K562 (cell line): ENCODE data around the gene CRYAA. TPM values are rescaled to one million over a fixed set of nuclear protein-coding genes. Genes with fewer than 3 reads are reported as not detected.

Experiments
- ATAC-seq: fragments of 200-7000 bp; cut with Tn5 transposase; 3 replicates; pipeline ENCODE4 v1.9.1; 2020; ENCODE audit warnings: moderate library complexity
- BruUV-seq: library from RNA; stranded (reverse); fragments of 400-500 nt; replicated peaks from 2 replicates; lab custom pipeline; 2021; lab: Mats Ljungman, UMichigan
- CTCF ChIA-PET: fragments of 300-600 bp; formaldehyde crosslinking; extraction: SDS; loops from one replicate; lab custom pipeline; 2021; ENCODE audit warnings: low intra/inter-chr PET ratio; lab: Yijun Ruan, JAX
- POLR2A ChIA-PET: fragments of 300-600, 350-650 bp; sonication (Branson Sonifier 250); formaldehyde crosslinking; extraction: SDS; loops from one replicate; lab custom pipeline; 2021; ENCODE audit warnings: antibody characterized with exemption, inconsistent platforms; lab: Yijun Ruan, JAX
- DNase-seq, 4 experiments: peaks; one replicate each; pipeline versions ENCODE4 v3.0.0 to v3.0.0-alpha.2; 2011 to 2018; ENCODE audit warnings: low spot score in 3 of 4, mixed read lengths in 3 of 4; ENCODE audit errors: extremely low read depth in 1 of 4
- FAIRE-seq: peaks from 2 replicates; lab custom pipeline; 2011; peaks lifted over from hg19 to GRCh38; lab: Jason Lieb, UNC
- H2AFZ ChIP-seq: 2 replicates; pipeline ENCODE4 v1.6.0; 2011; ENCODE audit warnings: low read depth, low read length, control low read depth, inconsistent platforms
- H3K27ac ChIP-seq: fragments of 200-600 bp; 3 replicates; pipeline ENCODE4 v1.8.0; 2011; ENCODE audit warnings: low read depth, mild to moderate bottlenecking, control low read depth, inconsistent platforms, low read length, moderate library complexity, mixed read lengths; ENCODE audit errors: extremely low read depth
- H3K27me3 ChIP-seq, 2 experiments: fragments of 300-600 bp in 1 of 2; 2 replicates in 1 of 2; 3 replicates in 1 of 2; pipeline versions ENCODE4 v1.6.0 to v1.8.0; 2011; ENCODE audit warnings: inconsistent platforms in 2 of 2, low read length in 2 of 2, mild to moderate bottlenecking in 1 of 2, mixed read lengths in 1 of 2, moderate library complexity in 1 of 2; ENCODE audit not compliant: control insufficient read depth in 2 of 2, insufficient read depth in 2 of 2
- H3K36me3 ChIP-seq: fragments of 300-600 bp; 3 replicates; pipeline ENCODE4 v1.8.0; 2011; ENCODE audit warnings: mild to moderate bottlenecking, low read length, inconsistent platforms; ENCODE audit not compliant: control insufficient read depth, insufficient read depth
- H3K4me1 ChIP-seq, 2 experiments: fragments of 200-600 bp in 1 of 2; replicated peaks in 1 of 2; 2 replicates in 1 of 2; 3 replicates in 1 of 2; pipeline versions ENCODE4 v1.5.1 to v1.8.0; 2011; ENCODE audit warnings: inconsistent platforms in 2 of 2, low read length in 2 of 2, mild to moderate bottlenecking in 1 of 2, mixed read lengths in 1 of 2, moderate library complexity in 1 of 2; ENCODE audit not compliant: control insufficient read depth in 2 of 2, insufficient read depth in 2 of 2
- H3K4me2 ChIP-seq: 2 replicates; pipeline ENCODE4 v1.6.1; 2011; ENCODE audit warnings: low read length, control low read depth, inconsistent platforms, mixed read lengths; ENCODE audit not compliant: insufficient read depth
- H3K4me3 ChIP-seq: fragments of 200-600 bp; sonication (generic), shearing (Covaris generic); 2 replicates; pipeline ENCODE4 v1.5.1; 2016; ENCODE audit warnings: control low read depth, inconsistent platforms
- H3K79me2 ChIP-seq: fragments of 200-600 bp; 3 replicates; pipeline ENCODE4 v1.8.0; 2011; ENCODE audit warnings: low read length, inconsistent platforms; ENCODE audit not compliant: control insufficient read depth, insufficient read depth
- H3K9ac ChIP-seq, 2 experiments: 2 replicates each; pipeline versions ENCODE4 v1.6.0 to v1.6.1; 2011; ENCODE audit warnings: low read depth in 2 of 2, low read length in 2 of 2, control low read depth in 1 of 2, inconsistent platforms in 1 of 2, mild to moderate bottlenecking in 1 of 2, mixed read lengths in 1 of 2; ENCODE audit not compliant: insufficient read depth in 1 of 2
- H3K9me1 ChIP-seq: one replicate; pipeline ENCODE4 v1.6.0; 2011; ENCODE audit warnings: inconsistent platforms, mild to moderate bottlenecking, low read length, moderate library complexity; ENCODE audit not compliant: control insufficient read depth, insufficient read depth
- H3K9me3 ChIP-seq: replicated peaks from 2 replicates; pipeline ENCODE4 v1.5.1; 2011; ENCODE audit warnings: low read depth, low read length, inconsistent platforms; ENCODE audit not compliant: control insufficient read depth, insufficient read depth
- H4K20me1 ChIP-seq: replicated peaks from 2 replicates; pipeline ENCODE4 v1.6.1; 2011; ENCODE audit warnings: low read length, inconsistent platforms, mixed read lengths; ENCODE audit not compliant: control insufficient read depth, insufficient read depth
- HOXB6 ChIP-seq: fragments of 250-450 bp; sonication (Bioruptor Pico); IDR thresholded peaks from 2 replicates; pipeline ENCODE4 v1.5.1; 2022; ENCODE audit warnings: mild to moderate bottlenecking, borderline replicate concordance
- PTRF ChIP-seq: fragments of 450-650 bp; IDR thresholded peaks from 2 replicates; pipeline ENCODE4 v1.6.1; 2016; ENCODE audit warnings: mild to moderate bottlenecking, missing genetic modification characterization, missing compliant biosample characterization
- THRAP3 ChIP-seq: fragments of 450-650 bp; IDR thresholded peaks from 2 replicates; pipeline ENCODE4 v1.6.1; 2016; ENCODE audit warnings: mild to moderate bottlenecking, inconsistent platforms, borderline replicate concordance
- USF1 ChIP-seq: sonication (generic); formaldehyde crosslinking; IDR thresholded peaks from 2 replicates; pipeline ENCODE4 v1.9.0; 2022; ENCODE audit warnings: mild to moderate bottlenecking, missing genetic modification reagents
- WGBS: fragments of 100-300 bp; shearing (Covaris generic); methylation state at CpG from one replicate; pipeline ENCODE4 v1.1.6; 2016; ENCODE audit warnings: low coverage, mixed read lengths; ENCODE audit not compliant: insufficient coverage; ENCODE audit errors: missing lambda C conversion rate; 5-methylcytosine and 5-hydroxymethylcytosine counted together
- in situ Hi-C: fragments of 300-500 bp; cut with MboI; formaldehyde crosslinking; loops from 4 replicates; pipeline ENCODE4 v1.15.0; 2018; ENCODE audit warnings: inconsistent platforms, mixed read lengths
- intact Hi-C: fragments of 100-400 bp; cut with micrococcal nuclease; formaldehyde crosslinking; loops from 2 replicates; pipeline ENCODE4 v1.14.2; 2022
- polyA plus RNA-seq, 8 experiments: library from polyadenylated mRNA; depleted of rRNA in 4 of 8; stranded (reverse) in 5 of 8; unstranded in 3 of 8; fragments of >200 nt; fragmentation: Nextera tagmentation in 2 of 8; fragmentation: Illumina TruSeq in 1 of 8; extraction: Ambion mirVana in 2 of 8; extraction: Trizol in 1 of 8; gene quantifications; 2 replicates each; pipeline versions ENCODE4 v1.2.1 to v1.2.3, GENCODE V29; 2011 to 2014; ENCODE audit warnings: inconsistent platforms in 1 of 8, missing spikeins in 1 of 8
- total RNA-seq, 7 experiments: library from RNA; depleted of rRNA in 6 of 7; stranded (reverse); fragments of >200 nt in 6 of 7; fragmentation: Illumina TruSeq in 2 of 7; extraction: Trizol in 2 of 7; gene quantifications; 2 replicates each; pipeline versions ENCODE4 v1.2.1 to v1.2.3, GENCODE V29; 2011 to 2021; ENCODE audit warnings: low replicate concordance in 1 of 7

Gene CRYAA
- total and polyA plus RNA-seq, 9 of the 15 experiments (the other 6 are each of a cell fraction or from before 2014, with no cell fraction given): not detected

- ATAC-seq (no peak), FAIRE-seq (no peak), DNase-seq (no peak)
- no TSS peak for BruUV-seq
- WGBS: under 1% methylated on average over 5 of the region's 6 CpGs
- Histone ChIP-seq H3K9me1 (no peaks in the 10 kb centered on the region), H3K9me3 (no peaks in the 10 kb centered on the region; the same call in 1 of the 2 replicates), H3K4me1 (peaks cover 0 to 11% of the 10 kb centered on the region in 2 experiments; a peak in 1 of 5 replicates), H3K4me2 (no peak overlapping the region), H3K79me2 (no peaks in the 10 kb centered on the region), H3K9ac (no peak overlapping the region), H3K4me3 (no peak overlapping the region), H3K27ac (no peak overlapping the region), H4K20me1 (no peaks in the 10 kb centered on the region), H3K27me3 (peaks cover 20 to 64% of the 10 kb centered on the region in 2 experiments), H2AFZ (no peak overlapping the region), H3K36me3 (no peaks in the 10 kb centered on the region)
- ChIA-PET CTCF (no interaction called here), POLR2A (no interaction called here)
- TF ChIP-seq PTRF (no peak), THRAP3 (no peak)
- in situ Hi-C loops: no loop called here
- intact Hi-C loops: no loop called here
Measured at GRCh38 chr21:43190544-43190943, 21.7 kb downstream of the CRYAA start.

- ChIA-PET CTCF (no interaction called here), POLR2A (no interaction called here)
- DNase-seq (no peak), FAIRE-seq (no peak), ATAC-seq (no peak)
- BruUV-seq: no TSS peak
- intact Hi-C loops: no loop called here
- H3K27ac ChIP-seq: no peak overlapping the region
- H3K9ac ChIP-seq: no peak overlapping the region
- peaks cover 21 to 68% of the 10 kb centered on the region in 2 experiments for H3K27me3 ChIP-seq
- H3K36me3 ChIP-seq: no peaks in the 10 kb centered on the region
- 3% methylated on average over 7 of the region's 7 CpGs for WGBS
- no peaks in the 10 kb centered on the region for H4K20me1 ChIP-seq
- peaks cover 0 to 11% of the 10 kb centered on the region in 2 experiments; a peak in 1 of 5 replicates for H3K4me1 ChIP-seq
- H3K9me3 ChIP-seq: no peaks in the 10 kb centered on the region; the same call in 1 of the 2 replicates
- H3K4me2 ChIP-seq: no peak overlapping the region
- no peaks in the 10 kb centered on the region for H3K79me2 ChIP-seq
- H3K4me3 ChIP-seq: no peak overlapping the region
- in situ Hi-C loops: no loop called here
- 0 out of 2 replicates have a peak, but pooled peaks have one; percentile 8 for TF ChIP-seq USF1 (CRISPR knock-in tag)
- TF ChIP-seq HOXB6 (CRISPR knock-in tag): no peak
- H2AFZ ChIP-seq: no peak overlapping the region
- no peaks in the 10 kb centered on the region for H3K9me1 ChIP-seq
Measured at GRCh38 chr21:43190951-43191350, 22.1 kb downstream of the CRYAA start.
